ENCODE measurements around the gene RTN4RL1.

Gene RTN4RL1

GRCh38 chr17:1972487-1973160, 52.5 kb downstream of the RTN4RL1 start:
- Histone ChIP-seq H3K9me2 (replicated peaks; ENCODE audit: insufficient read depth, low read length) (no peaks in the 10 kb centered on the region), H3K9me3 (ENCODE audit: insufficient read depth, low read length) (no peaks in the 10 kb centered on the region), H3F3A (ENCODE audit: insufficient read depth) (no peaks in the 10 kb centered on the region), H3K27ac (ENCODE audit: low read depth, low read length) (no peak overlapping the region), H3K4me2 (ENCODE audit: low read depth, low read length, poor library complexity, severe bottlenecking) (no peak overlapping the region), H3K79me2 (ENCODE audit: insufficient read depth, low read length) (no peaks in the 10 kb centered on the region), H3K9ac (ENCODE audit: low read length) (no peak overlapping the region), H3K4me3 (ENCODE audit: insufficient read depth, low read length, poor library complexity, severe bottlenecking) (no peak overlapping the region), H4K20me1 (ENCODE audit: low read depth, low read length) (no peaks in the 10 kb centered on the region), H2AFZ (ENCODE audit: low read depth, low read length, severe bottlenecking) (no peak overlapping the region), H3K36me3 (ENCODE audit: low read length) (no peaks in the 10 kb centered on the region), H3K27me3 (ENCODE audit: low read length) (no peaks in the 10 kb centered on the region)
- TF ChIP-seq EZH2phosphoT487 (conservative IDR thresholded peaks at IDR 0.05; ENCODE audit: low read length): no peak
- no peak for TF ChIP-seq CTCF (IDR thresholded peaks at IDR 0.05; ENCODE audit: insufficient read depth, low read length, poor library complexity, severe bottlenecking)

GRCh38 chr17:1970843-1971384, 54.2 kb downstream of the RTN4RL1 start:
- no peak overlapping the region for H2AFZ ChIP-seq (ENCODE audit: low read depth, low read length, severe bottlenecking)
- no peak overlapping the region for H3K4me3 ChIP-seq (ENCODE audit: insufficient read depth, low read length, poor library complexity, severe bottlenecking)
- no peaks in the 10 kb centered on the region for H4K20me1 ChIP-seq (ENCODE audit: low read depth, low read length)

GRCh38 chr17:1969712-1970111, 55.4 kb downstream of the RTN4RL1 start:
- Histone ChIP-seq H3K4me2 (ENCODE audit: low read depth, low read length, poor library complexity, severe bottlenecking) (no peak overlapping the region), H3F3A (ENCODE audit: insufficient read depth) (no peaks in the 10 kb centered on the region), H3K4me3 (ENCODE audit: insufficient read depth, low read length, poor library complexity, severe bottlenecking) (no peak overlapping the region), H4K20me1 (ENCODE audit: low read depth, low read length) (no peaks in the 10 kb centered on the region), H3K27ac (ENCODE audit: low read depth, low read length) (no peak overlapping the region), H3K79me2 (ENCODE audit: insufficient read depth, low read length) (no peaks in the 10 kb centered on the region), H3K9me2 (replicated peaks; ENCODE audit: insufficient read depth, low read length) (no peaks in the 10 kb centered on the region), H3K27me3 (ENCODE audit: low read length) (no peaks in the 10 kb centered on the region), H3K9me3 (ENCODE audit: insufficient read depth, low read length) (no peaks in the 10 kb centered on the region), H3K9ac (ENCODE audit: low read length) (no peak overlapping the region), H2AFZ (ENCODE audit: low read depth, low read length, severe bottlenecking) (no peak overlapping the region), H3K36me3 (ENCODE audit: low read length) (no peaks in the 10 kb centered on the region)
- TF ChIP-seq EZH2phosphoT487 (conservative IDR thresholded peaks at IDR 0.05; ENCODE audit: low read length) (no peak), CTCF (IDR thresholded peaks at IDR 0.05; ENCODE audit: insufficient read depth, low read length, poor library complexity, severe bottlenecking) (no peak)

More at GRCh38 chr17:1970843-1971384, 54.2 kb downstream of the RTN4RL1 start:
- H3K4me2 ChIP-seq (ENCODE audit: low read depth, low read length, poor library complexity, severe bottlenecking): no peak overlapping the region
- H3K9me3 ChIP-seq (ENCODE audit: insufficient read depth, low read length): no peaks in the 10 kb centered on the region
- no peak overlapping the region for H3K27ac ChIP-seq (ENCODE audit: low read depth, low read length)
- H3K9ac ChIP-seq (ENCODE audit: low read length): no peak overlapping the region
- no peaks in the 10 kb centered on the region for H3K36me3 ChIP-seq (ENCODE audit: low read length)
- no peaks in the 10 kb centered on the region for H3F3A ChIP-seq (ENCODE audit: insufficient read depth)
- no peak for TF ChIP-seq EZH2phosphoT487 (conservative IDR thresholded peaks at IDR 0.05; ENCODE audit: low read length)
- no peak for TF ChIP-seq CTCF (IDR thresholded peaks at IDR 0.05; ENCODE audit: insufficient read depth, low read length, poor library complexity, severe bottlenecking)
- H3K9me2 ChIP-seq (replicated peaks; ENCODE audit: insufficient read depth, low read length): no peaks in the 10 kb centered on the region
- no peaks in the 10 kb centered on the region for H3K27me3 ChIP-seq (ENCODE audit: low read length)
- no peaks in the 10 kb centered on the region for H3K79me2 ChIP-seq (ENCODE audit: insufficient read depth, low read length)

All from SU-DHL-6 (cell line).